T-helper 1 cell treated with Interleukin-12 subunit alpha and Interleukin-12 subunit beta and Interleukin-4 antibody, amounts not matched to agents 30 μg/mL and 1 μg/mL, for 36 hours (primary cell): ENCODE data around the gene SIX3.
A peak's percentile ranks its signal among the peaks of the same experiment; 100 is the strongest.

Experiments
- H3K27ac Mint-ChIP-seq: one replicate; pipeline ENCODE4 v1.8.0; 2021; ENCODE audit warnings: mild to moderate bottlenecking, mixed read lengths
- H3K27me3 Mint-ChIP-seq: one replicate; pipeline ENCODE4 v1.8.0; 2021; ENCODE audit warnings: low read depth, mixed read lengths
- H3K36me3 Mint-ChIP-seq: one replicate; pipeline ENCODE4 v1.8.0; 2021; ENCODE audit warnings: low read depth, mixed read lengths
- H3K4me1 Mint-ChIP-seq: one replicate; pipeline ENCODE4 v1.8.0; 2021; ENCODE audit warnings: low read depth, mixed read lengths
- H3K4me3 Mint-ChIP-seq: one replicate; pipeline ENCODE4 v1.8.0; 2021; ENCODE audit warnings: mild to moderate bottlenecking, moderate library complexity, mixed read lengths
- H3K9me3 Mint-ChIP-seq: one replicate; pipeline ENCODE4 v1.8.0; 2021; ENCODE audit warnings: mixed read lengths

Gene SIX3

GRCh38 chr2:44926957-44927356 lies 14.5 kb upstream of the SIX3 start:
- H3K4me1 Mint-ChIP-seq: peaks cover 6% of the 10 kb centered on the region
- H3K4me3 Mint-ChIP-seq: no peak overlapping the region
- no peak overlapping the region for H3K27ac Mint-ChIP-seq
- no peaks in the 10 kb centered on the region for H3K36me3 Mint-ChIP-seq
- H3K27me3 Mint-ChIP-seq: peaks cover 83% of the 10 kb centered on the region
- H3K9me3 Mint-ChIP-seq: no peaks in the 10 kb centered on the region

GRCh38 chr2:44927985-44928482 lies 13.5 kb upstream of the SIX3 start:
- no peak overlapping the region for H3K4me3 Mint-ChIP-seq
- no peaks in the 10 kb centered on the region for H3K9me3 Mint-ChIP-seq
- H3K36me3 Mint-ChIP-seq: no peaks in the 10 kb centered on the region
- H3K27me3 Mint-ChIP-seq: peaks cover 86% of the 10 kb centered on the region
- H3K4me1 Mint-ChIP-seq: peaks cover 6% of the 10 kb centered on the region
- H3K27ac Mint-ChIP-seq: no peak overlapping the region

- H3K4me1 Mint-ChIP-seq: peaks cover 6% of the 10 kb centered on the region
- no peak overlapping the region for H3K27ac Mint-ChIP-seq
- H3K4me3 Mint-ChIP-seq: no peak overlapping the region
- H3K36me3 Mint-ChIP-seq: no peaks in the 10 kb centered on the region
- no peaks in the 10 kb centered on the region for H3K9me3 Mint-ChIP-seq
- peaks cover 86% of the 10 kb centered on the region for H3K27me3 Mint-ChIP-seq
Measured at GRCh38 chr2:44928483-44929158, 12.9 kb upstream of the SIX3 start.

- H3K36me3 Mint-ChIP-seq: no peaks in the 10 kb centered on the region
- peaks cover 86% of the 10 kb centered on the region for H3K27me3 Mint-ChIP-seq
Measured at GRCh38 chr2:44929159-44929734, 12.3 kb upstream of the SIX3 start.

GRCh38 chr2:44929735-44930273 lies 11.7 kb upstream of the SIX3 start:
- Mint-ChIP-seq H3K36me3 (no peaks in the 10 kb centered on the region), H3K4me3 (no peak overlapping the region), H3K27ac (no peak overlapping the region), H3K4me1 (peaks cover 6% of the 10 kb centered on the region), H3K27me3 (peaks cover 87% of the 10 kb centered on the region), H3K9me3 (no peaks in the 10 kb centered on the region)

More at GRCh38 chr2:44929159-44929734, 12.3 kb upstream of the SIX3 start:
- no peak overlapping the region for H3K27ac Mint-ChIP-seq
- peaks cover 6% of the 10 kb centered on the region for H3K4me1 Mint-ChIP-seq
- no peak overlapping the region for H3K4me3 Mint-ChIP-seq
- no peaks in the 10 kb centered on the region for H3K9me3 Mint-ChIP-seq

GRCh38 chr2:44930274-44931197 lies 11.0 kb upstream of the SIX3 start:
- Mint-ChIP-seq H3K9me3 (no peaks in the 10 kb centered on the region), H3K4me3 (no peak overlapping the region), H3K27me3 (peaks cover 87% of the 10 kb centered on the region), H3K4me1 (peaks cover 6% of the 10 kb centered on the region), H3K36me3 (no peaks in the 10 kb centered on the region), H3K27ac (peak overlapping the region; percentile 15)

GRCh38 chr2:44931198-44931780 lies 10.2 kb upstream of the SIX3 start:
- Mint-ChIP-seq H3K4me3 (no peak overlapping the region), H3K27ac (no peak overlapping the region), H3K4me1 (peaks cover 6% of the 10 kb centered on the region), H3K27me3 (peaks cover 86% of the 10 kb centered on the region), H3K36me3 (no peaks in the 10 kb centered on the region), H3K9me3 (no peaks in the 10 kb centered on the region)

GRCh38 chr2:44932079-44932478 lies 9.4 kb upstream of the SIX3 start:
- Mint-ChIP-seq H3K36me3 (no peaks in the 10 kb centered on the region), H3K4me1 (peaks cover 6% of the 10 kb centered on the region), H3K4me3 (no peak overlapping the region), H3K27me3 (peaks cover 89% of the 10 kb centered on the region), H3K9me3 (no peaks in the 10 kb centered on the region), H3K27ac (peak overlapping the region; percentile 52)

- peaks cover 6% of the 10 kb centered on the region for H3K4me1 Mint-ChIP-seq
- peak overlapping the region; percentile 43 for H3K27ac Mint-ChIP-seq
- H3K36me3 Mint-ChIP-seq: no peaks in the 10 kb centered on the region
Measured at GRCh38 chr2:44932564-44933392, 8.7 kb upstream of the SIX3 start.

GRCh38 chr2:44933434-44933951 lies 8.0 kb upstream of the SIX3 start:
- Mint-ChIP-seq H3K4me1 (peaks cover 6% of the 10 kb centered on the region), H3K36me3 (no peaks in the 10 kb centered on the region), H3K27ac (no peak overlapping the region), H3K9me3 (no peaks in the 10 kb centered on the region), H3K4me3 (no peak overlapping the region), H3K27me3 (peaks cover 85% of the 10 kb centered on the region)

More at GRCh38 chr2:44932564-44933392, 8.7 kb upstream of the SIX3 start:
- peaks cover 87% of the 10 kb centered on the region for H3K27me3 Mint-ChIP-seq
- H3K4me3 Mint-ChIP-seq: no peak overlapping the region
- H3K9me3 Mint-ChIP-seq: no peaks in the 10 kb centered on the region

GRCh38 chr2:44934038-44934982 lies 7.2 kb upstream of the SIX3 start:
- Mint-ChIP-seq H3K9me3 (no peaks in the 10 kb centered on the region), H3K4me1 (peaks cover 6% of the 10 kb centered on the region), H3K36me3 (no peaks in the 10 kb centered on the region), H3K27me3 (peaks cover 85% of the 10 kb centered on the region), H3K27ac (no peak overlapping the region), H3K4me3 (no peak overlapping the region)

- no peak overlapping the region for H3K4me3 Mint-ChIP-seq
- no peaks in the 10 kb centered on the region for H3K36me3 Mint-ChIP-seq
- H3K4me1 Mint-ChIP-seq: peaks cover 3% of the 10 kb centered on the region
- no peaks in the 10 kb centered on the region for H3K9me3 Mint-ChIP-seq
- H3K27ac Mint-ChIP-seq: no peak overlapping the region
- H3K27me3 Mint-ChIP-seq: peaks cover 88% of the 10 kb centered on the region
Measured at GRCh38 chr2:44934983-44935728, 6.3 kb upstream of the SIX3 start.
